ENCODE results near the gene FBXO31. TPM values are rescaled to one million over a fixed set of nuclear protein-coding genes. Genes with fewer than 3 reads are reported as not detected.
A peak's percentile ranks its signal among the peaks of the same experiment; 100 is the strongest.

FBXO31 gene
- total RNA-seq, 1 experiment from 2014 or later, result 17.1 TPM

DNA sequence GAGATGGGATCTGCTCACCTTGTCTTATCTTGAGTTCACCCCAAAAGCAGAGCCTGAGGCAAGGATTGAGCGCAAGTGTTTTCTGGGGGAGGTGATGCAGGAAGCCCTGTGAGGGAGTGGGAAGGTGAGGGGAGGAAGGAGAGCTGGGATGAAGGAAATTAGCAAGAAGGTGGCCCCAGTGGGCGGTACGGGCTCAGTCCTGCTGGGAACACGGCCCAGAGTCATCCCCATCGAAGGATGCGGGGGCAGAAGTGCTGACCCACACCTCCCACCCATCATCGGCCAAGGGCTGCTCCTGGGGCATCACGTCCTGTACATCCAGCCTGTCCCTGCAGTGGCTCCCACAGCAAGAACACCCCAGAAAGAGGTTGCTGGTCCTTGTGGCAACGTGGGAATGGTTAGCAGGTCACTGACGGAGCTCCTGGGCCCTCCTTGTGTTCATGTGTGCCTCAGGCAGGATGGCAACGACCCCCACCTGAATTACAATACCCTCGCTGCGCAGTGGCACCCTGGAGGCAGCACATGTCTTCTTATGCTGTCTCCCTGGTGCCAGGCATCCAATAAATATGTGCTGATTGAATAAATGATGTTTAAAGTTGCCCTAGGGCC, 84.6 kb downstream of the FBXO31 start:
- no peak overlapping the region for H3K27ac ChIP-seq (ENCODE audit: low read length)
- H3K4me3 ChIP-seq (ENCODE audit: low read length), result no peak overlapping the region
- H3K79me2 ChIP-seq (ENCODE audit: low read length), result no peaks in the 10 kb centered on the region
- H3K4me2 ChIP-seq (ENCODE audit: low read depth, low read length, poor library complexity, severe bottlenecking), result no peak overlapping the region
- H2AFZ ChIP-seq (ENCODE audit: low read length), result no peak overlapping the region
- no peaks in the 10 kb centered on the region for H3K36me3 ChIP-seq (ENCODE audit: insufficient read depth, low read length)
- H3K9me3 ChIP-seq (ENCODE audit: low read length), result no peaks in the 10 kb centered on the region
- no peaks in the 10 kb centered on the region for H3K27me3 ChIP-seq (ENCODE audit: low read length)
- no peaks in the 10 kb centered on the region for H3K9me2 ChIP-seq (replicated peaks; ENCODE audit: insufficient read depth, low read length)
- no peaks in the 10 kb centered on the region for H4K20me1 ChIP-seq (ENCODE audit: insufficient read depth, low read depth, low read length)
- H3K4me1 ChIP-seq (ENCODE audit: low read length), result no peaks in the 10 kb centered on the region
- no peak overlapping the region for H3K9ac ChIP-seq (ENCODE audit: low read length)
- no peak for DNase-seq

DNA sequence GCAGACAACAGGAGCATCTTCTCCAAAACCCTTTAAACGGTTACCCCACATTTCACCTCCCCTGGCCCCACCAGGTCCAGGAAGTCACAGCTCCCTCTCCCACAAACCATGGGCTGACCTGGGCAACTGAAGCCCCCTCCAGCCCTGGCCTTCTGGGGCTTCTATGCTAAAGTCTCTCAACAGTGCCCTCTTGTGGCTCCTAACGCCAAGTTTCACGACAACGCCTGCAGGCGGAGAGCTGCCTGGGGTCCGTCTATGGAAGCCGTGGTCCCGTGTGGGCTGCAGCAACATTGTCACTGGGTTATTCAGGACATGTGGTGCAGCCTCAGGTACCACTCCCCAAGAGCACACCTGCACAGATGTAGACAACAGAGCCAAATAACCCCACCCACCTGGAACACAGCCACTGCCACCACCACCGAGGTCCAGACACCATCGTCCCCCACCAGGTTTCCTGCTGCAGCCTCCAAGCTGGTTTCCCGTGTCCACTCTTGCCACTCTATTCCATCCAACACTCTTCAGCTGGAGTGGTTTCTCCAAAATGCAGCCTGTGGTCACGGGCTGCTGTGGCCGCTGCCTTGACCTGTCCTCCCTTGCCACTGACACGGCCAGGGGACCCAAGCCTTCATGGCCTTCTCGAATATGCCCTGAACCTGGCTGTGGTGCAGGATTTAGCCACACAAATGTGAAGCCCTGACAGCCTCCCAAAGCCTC, 85.5 kb downstream of the FBXO31 start:
- Histone ChIP-seq H3K27me3 (ENCODE audit: low read length) (no peaks in the 10 kb centered on the region), H3K9ac (ENCODE audit: low read length) (no peak overlapping the region), H3K4me1 (ENCODE audit: low read length) (no peaks in the 10 kb centered on the region), H4K20me1 (ENCODE audit: insufficient read depth, low read depth, low read length) (no peaks in the 10 kb centered on the region), H3K4me2 (ENCODE audit: low read depth, low read length, poor library complexity, severe bottlenecking) (no peak overlapping the region), H2AFZ (ENCODE audit: low read length) (no peak overlapping the region), H3K27ac (ENCODE audit: low read length) (no peak overlapping the region), H3K79me2 (ENCODE audit: low read length) (no peaks in the 10 kb centered on the region), H3K36me3 (ENCODE audit: insufficient read depth, low read length) (no peaks in the 10 kb centered on the region), H3K9me3 (ENCODE audit: low read length) (no peaks in the 10 kb centered on the region), H3K4me3 (ENCODE audit: low read length) (no peak overlapping the region), H3K9me2 (replicated peaks; ENCODE audit: insufficient read depth, low read length) (no peaks in the 10 kb centered on the region)
- DNase-seq, result peak; percentile 79

DNA sequence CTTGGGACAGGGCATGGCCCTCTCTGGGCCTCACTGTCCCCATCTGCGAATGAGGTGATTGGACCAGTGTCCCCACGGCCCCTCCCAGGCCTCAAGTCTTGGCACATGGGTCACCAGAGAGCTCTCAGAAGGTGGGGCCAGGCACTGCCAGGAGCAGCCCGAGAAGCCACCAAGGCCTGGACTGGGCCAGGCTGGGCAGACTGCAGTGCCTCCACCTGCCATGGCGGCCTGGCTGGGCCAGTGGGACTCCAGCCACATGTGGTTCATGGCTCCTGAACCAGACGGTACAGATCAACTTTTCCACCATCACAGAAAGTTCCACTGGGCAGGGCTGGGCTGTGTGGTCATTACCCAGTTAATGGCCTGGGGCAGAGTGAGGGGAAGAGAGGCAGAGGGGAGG, 86.2 kb downstream of the FBXO31 start:
- Histone ChIP-seq H3K9ac (ENCODE audit: low read length) (no peak overlapping the region), H3K36me3 (ENCODE audit: insufficient read depth, low read length) (0 out of 2 replicates have a peak, but pooled peaks cover 4% of the 10 kb centered on the region), H2AFZ (ENCODE audit: low read length) (no peak overlapping the region), H3K4me3 (ENCODE audit: low read length) (no peak overlapping the region), H4K20me1 (ENCODE audit: insufficient read depth, low read depth, low read length) (no peaks in the 10 kb centered on the region), H3K27me3 (ENCODE audit: low read length) (no peaks in the 10 kb centered on the region), H3K4me1 (ENCODE audit: low read length) (no peaks in the 10 kb centered on the region), H3K79me2 (ENCODE audit: low read length) (no peaks in the 10 kb centered on the region), H3K9me2 (replicated peaks; ENCODE audit: insufficient read depth, low read length) (no peaks in the 10 kb centered on the region), H3K9me3 (ENCODE audit: low read length) (no peaks in the 10 kb centered on the region), H3K4me2 (ENCODE audit: low read depth, low read length, poor library complexity, severe bottlenecking) (no peak overlapping the region), H3K27ac (ENCODE audit: low read length) (no peak overlapping the region)
- no peak for DNase-seq

DNA sequence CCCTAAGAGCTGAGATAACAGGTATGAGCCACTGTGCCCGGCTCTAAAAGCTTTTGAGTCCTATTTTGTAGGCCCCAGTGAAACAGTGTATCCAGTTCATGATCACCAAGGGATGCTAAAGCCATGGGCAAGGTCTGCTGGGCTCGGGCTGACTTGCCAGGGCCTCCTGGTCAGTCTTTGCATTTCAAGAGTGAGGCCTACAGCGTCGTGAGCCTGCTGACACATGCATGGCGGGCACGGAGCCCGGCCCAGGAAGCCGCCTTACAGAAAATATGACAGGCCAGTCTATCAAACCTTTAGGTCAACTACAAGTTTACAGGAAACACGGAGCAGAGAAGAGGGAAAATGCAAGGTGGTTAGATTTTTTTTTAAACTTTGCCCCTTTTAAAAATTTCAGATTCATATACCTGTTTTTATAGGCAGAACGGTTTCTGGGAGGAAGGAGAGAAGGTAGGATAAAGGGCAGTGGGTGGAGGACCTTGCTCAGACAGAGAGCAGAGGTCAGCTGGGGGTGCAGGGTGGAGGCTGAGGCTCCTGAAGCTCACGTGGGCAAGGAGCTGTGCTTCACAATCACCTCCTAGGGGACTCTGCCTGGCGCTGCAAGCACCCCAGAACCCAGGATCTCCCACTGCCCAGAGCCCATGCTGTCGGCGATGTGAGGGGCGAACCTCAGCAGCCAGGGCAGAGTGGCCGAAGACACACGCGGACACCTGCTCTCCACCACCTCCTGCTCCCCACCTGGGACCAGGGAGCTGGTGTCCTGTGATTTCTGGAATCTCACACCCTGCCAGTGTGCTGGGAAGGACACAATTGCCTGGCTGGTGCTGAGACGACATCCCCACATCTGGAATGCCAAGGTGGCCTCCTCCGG, 87.7 kb downstream of the FBXO31 start:
- Histone ChIP-seq H3K36me3 (ENCODE audit: insufficient read depth, low read length) (0 out of 2 replicates have a peak, but pooled peaks cover 8% of the 10 kb centered on the region), H3K27me3 (ENCODE audit: low read length) (no peaks in the 10 kb centered on the region), H3K9ac (ENCODE audit: low read length) (no peak overlapping the region), H3K4me2 (ENCODE audit: low read depth, low read length, poor library complexity, severe bottlenecking) (no peak overlapping the region), H2AFZ (ENCODE audit: low read length) (no peak overlapping the region), H3K9me3 (ENCODE audit: low read length) (no peaks in the 10 kb centered on the region), H3K4me1 (ENCODE audit: low read length) (no peaks in the 10 kb centered on the region), H3K27ac (ENCODE audit: low read length) (no peak overlapping the region), H3K4me3 (ENCODE audit: low read length) (no peak overlapping the region), H4K20me1 (ENCODE audit: insufficient read depth, low read depth, low read length) (no peaks in the 10 kb centered on the region), H3K9me2 (replicated peaks; ENCODE audit: insufficient read depth, low read length) (no peaks in the 10 kb centered on the region), H3K79me2 (ENCODE audit: low read length) (no peaks in the 10 kb centered on the region)
- DNase-seq, result no peak

DNA sequence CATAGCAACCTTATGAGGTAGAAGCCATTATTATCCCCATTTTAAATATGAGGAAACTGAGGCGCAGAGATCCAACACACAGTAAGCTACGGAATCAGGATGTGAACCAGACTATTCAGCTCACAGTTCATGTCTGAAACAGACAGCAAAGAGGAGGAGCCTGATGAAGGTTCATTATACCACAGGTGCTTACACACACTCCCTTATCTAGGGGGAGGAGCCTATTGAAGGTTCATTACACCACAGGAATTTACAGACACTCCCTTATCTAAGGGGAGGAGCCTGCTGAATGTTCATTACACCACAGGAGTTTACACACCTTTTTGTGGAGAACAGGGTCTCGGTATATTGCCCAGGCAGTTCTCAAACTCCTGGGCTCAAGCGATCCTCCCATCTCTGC, 88.3 kb downstream of the FBXO31 start:
- Histone ChIP-seq H3K4me2 (ENCODE audit: low read depth, low read length, poor library complexity, severe bottlenecking) (no peak overlapping the region), H3K9me2 (replicated peaks; ENCODE audit: insufficient read depth, low read length) (no peaks in the 10 kb centered on the region), H4K20me1 (ENCODE audit: insufficient read depth, low read depth, low read length) (no peaks in the 10 kb centered on the region), H3K9ac (ENCODE audit: low read length) (no peak overlapping the region), H3K4me3 (ENCODE audit: low read length) (no peak overlapping the region), H2AFZ (ENCODE audit: low read length) (no peak overlapping the region), H3K36me3 (ENCODE audit: insufficient read depth, low read length) (0 out of 2 replicates have a peak, but pooled peaks cover 8% of the 10 kb centered on the region), H3K27ac (ENCODE audit: low read length) (no peak overlapping the region), H3K4me1 (ENCODE audit: low read length) (no peaks in the 10 kb centered on the region), H3K79me2 (ENCODE audit: low read length) (no peaks in the 10 kb centered on the region), H3K9me3 (ENCODE audit: low read length) (no peaks in the 10 kb centered on the region), H3K27me3 (ENCODE audit: low read length) (no peaks in the 10 kb centered on the region)
- DNase-seq, result peak; percentile 80

DNA sequence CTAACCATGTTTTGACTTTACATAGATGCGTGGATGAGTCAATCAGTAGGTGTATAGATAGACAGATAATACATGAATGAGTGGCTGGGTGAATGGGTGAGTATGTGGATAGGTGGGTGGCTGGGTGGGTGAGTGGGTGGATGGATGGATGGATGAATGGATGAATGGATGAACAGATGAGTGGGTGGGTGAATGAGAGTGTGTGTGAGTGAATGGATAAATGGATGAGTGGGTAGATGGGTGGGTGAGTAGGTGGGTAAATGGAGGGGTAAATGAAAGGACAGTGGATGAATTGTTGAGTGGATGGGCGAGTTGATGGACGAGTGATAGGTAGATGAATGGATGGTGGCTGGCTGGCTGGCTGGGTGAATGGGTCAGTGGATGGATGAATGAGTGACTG, 89.6 kb downstream of the FBXO31 start:
- Histone ChIP-seq H3K4me1 (ENCODE audit: low read length) (no peaks in the 10 kb centered on the region), H4K20me1 (ENCODE audit: insufficient read depth, low read depth, low read length) (no peaks in the 10 kb centered on the region), H3K36me3 (ENCODE audit: insufficient read depth, low read length) (0 out of 2 replicates have a peak, but pooled peaks cover 8% of the 10 kb centered on the region), H3K9ac (ENCODE audit: low read length) (no peak overlapping the region), H3K27me3 (ENCODE audit: low read length) (no peaks in the 10 kb centered on the region), H3K9me3 (ENCODE audit: low read length) (no peaks in the 10 kb centered on the region), H3K4me2 (ENCODE audit: low read depth, low read length, poor library complexity, severe bottlenecking) (no peak overlapping the region), H3K4me3 (ENCODE audit: low read length) (no peak overlapping the region), H3K79me2 (ENCODE audit: low read length) (no peaks in the 10 kb centered on the region), H2AFZ (ENCODE audit: low read length) (no peak overlapping the region), H3K9me2 (replicated peaks; ENCODE audit: insufficient read depth, low read length) (no peaks in the 10 kb centered on the region), H3K27ac (ENCODE audit: low read length) (no peak overlapping the region)
- no peak for DNase-seq

DNA sequence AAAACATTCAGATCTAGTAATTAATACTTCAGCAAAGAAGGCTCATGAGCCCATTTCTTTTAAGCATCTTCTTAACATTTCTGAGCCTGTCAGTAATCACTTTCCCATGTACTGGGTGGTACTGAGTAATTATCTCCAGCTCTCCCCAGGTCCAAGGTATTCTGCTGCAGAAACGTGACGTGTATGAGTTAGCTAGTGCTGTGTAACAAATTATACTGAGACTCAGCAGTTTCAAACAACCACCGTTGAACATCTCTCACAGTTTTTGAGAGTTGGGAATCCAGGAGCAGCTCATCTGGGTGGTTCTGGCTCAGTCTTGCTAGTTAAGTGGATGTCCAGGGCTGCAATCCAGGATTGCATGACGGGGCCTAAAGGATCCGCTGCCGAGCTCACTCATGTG, 91.6 kb downstream of the FBXO31 start:
- no peaks in the 10 kb centered on the region for H3K9me3 ChIP-seq (ENCODE audit: low read length)
- no peak overlapping the region for H3K4me3 ChIP-seq (ENCODE audit: low read length)
- H3K79me2 ChIP-seq (ENCODE audit: low read length), result no peaks in the 10 kb centered on the region
- H4K20me1 ChIP-seq (ENCODE audit: insufficient read depth, low read depth, low read length), result no peaks in the 10 kb centered on the region
- no peaks in the 10 kb centered on the region for H3K9me2 ChIP-seq (replicated peaks; ENCODE audit: insufficient read depth, low read length)
- H3K36me3 ChIP-seq (ENCODE audit: insufficient read depth, low read length), result peaks cover 8% of the 10 kb centered on the region; the same call in 1 of the 2 replicates
- no peaks in the 10 kb centered on the region for H3K4me1 ChIP-seq (ENCODE audit: low read length)
- no peak for DNase-seq
- no peak overlapping the region for H3K4me2 ChIP-seq (ENCODE audit: low read depth, low read length, poor library complexity, severe bottlenecking)
- no peak overlapping the region for H3K9ac ChIP-seq (ENCODE audit: low read length)
- no peaks in the 10 kb centered on the region for H3K27me3 ChIP-seq (ENCODE audit: low read length)
- no peak overlapping the region for H3K27ac ChIP-seq (ENCODE audit: low read length)
- H2AFZ ChIP-seq (ENCODE audit: low read length), result no peak overlapping the region

DNA sequence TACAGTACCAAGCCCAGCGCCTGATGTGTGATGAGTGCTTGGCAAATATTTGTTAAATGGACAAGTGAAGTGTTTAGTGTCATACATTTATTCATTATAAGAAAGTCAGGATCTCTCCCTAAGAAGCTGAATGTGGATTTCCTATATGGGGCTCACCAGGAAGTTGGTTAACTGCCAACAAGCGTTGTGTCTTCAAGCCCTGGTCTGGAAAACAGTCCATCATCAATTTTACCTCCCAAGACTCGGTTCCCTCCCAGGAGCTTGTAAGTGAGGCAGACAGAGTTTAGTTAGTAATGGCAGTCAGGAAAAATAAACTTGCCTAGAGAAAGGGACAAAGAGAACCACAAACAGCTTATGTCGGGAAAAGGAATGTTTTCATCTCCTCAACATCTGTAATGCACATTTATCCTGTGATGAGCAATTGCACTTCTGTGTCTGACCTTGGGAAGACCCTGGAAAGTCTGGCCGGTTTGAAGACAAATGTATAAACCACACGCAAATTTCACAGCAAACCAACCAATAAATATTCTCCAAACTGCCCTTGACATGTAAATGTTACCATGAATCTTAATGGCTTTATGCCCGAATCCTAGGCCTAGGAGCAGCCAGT, 94.7 kb downstream of the FBXO31 start:
- H3K9ac ChIP-seq (ENCODE audit: low read length), result no peak overlapping the region
- no peaks in the 10 kb centered on the region for H4K20me1 ChIP-seq (ENCODE audit: insufficient read depth, low read depth, low read length)
- H3K9me2 ChIP-seq (replicated peaks; ENCODE audit: insufficient read depth, low read length), result no peaks in the 10 kb centered on the region
- no peaks in the 10 kb centered on the region for H3K27me3 ChIP-seq (ENCODE audit: low read length)
- no peaks in the 10 kb centered on the region for H3K4me1 ChIP-seq (ENCODE audit: low read length)
- no peak for DNase-seq
- H3K9me3 ChIP-seq (ENCODE audit: low read length), result no peaks in the 10 kb centered on the region
- H3K79me2 ChIP-seq (ENCODE audit: low read length), result no peaks in the 10 kb centered on the region
- H3K36me3 ChIP-seq (ENCODE audit: insufficient read depth, low read length), result peaks cover 8% of the 10 kb centered on the region; the same call in 1 of the 2 replicates
- no peak overlapping the region for H3K4me2 ChIP-seq (ENCODE audit: low read depth, low read length, poor library complexity, severe bottlenecking)
- no peak overlapping the region for H3K4me3 ChIP-seq (ENCODE audit: low read length)
- H2AFZ ChIP-seq (ENCODE audit: low read length), result no peak overlapping the region
- H3K27ac ChIP-seq (ENCODE audit: low read length), result no peak overlapping the region

All from Karpas-422 (cell line).